K562 (cell line): ENCODE results near the gene YJEFN3. TPM values are rescaled to one million over a fixed set of nuclear protein-coding genes. Genes with fewer than 3 reads are reported as not detected.
A peak's percentile ranks its signal among the peaks of the same experiment; 100 is the strongest.

ENCODE experiments used
- BHLHE40 ChIP-seq: IDR thresholded peaks from 2 replicates; pipeline ENCODE4 v1.6.1; 2011; ENCODE audit warnings: low read length, improper control_type of control experiment
- CLOCK ChIP-seq: fragments of 250-450 bp; sonication (Bioruptor Pico); IDR thresholded peaks from 2 replicates; pipeline ENCODE4 v1.4.0; 2020; ENCODE audit warnings: mild to moderate bottlenecking, moderate library complexity, borderline replicate concordance
- E2F8 ChIP-seq: fragments of 450-650 bp; IDR thresholded peaks from 2 replicates; pipeline ENCODE4 v1.7.1; 2018; ENCODE audit warnings: mild to moderate bottlenecking, low read depth; ENCODE audit not compliant: partially characterized antibody
- EWSR1 ChIP-seq: fragments of 450-650 bp; IDR thresholded peaks from 2 replicates; pipeline ENCODE4 v1.6.1; 2018; ENCODE audit warnings: borderline replicate concordance, mild to moderate bottlenecking, low read depth, moderate library complexity; ENCODE audit not compliant: partially characterized antibody
- KAT8 ChIP-seq: fragments of 450-650 bp; IDR thresholded peaks from 2 replicates; pipeline ENCODE4 v1.6.1; 2016; ENCODE audit warnings: low read depth, mild to moderate bottlenecking
- NR2C2 ChIP-seq, 2 experiments: fragments of 200-800 bp in 1 of 2; sonication (Bioruptor generic) in 1 of 2; sonication (generic) in 1 of 2; formaldehyde crosslinking in 1 of 2; IDR thresholded peaks; 2 replicates each; pipeline versions ENCODE4 v1.6.1 to v1.8.0; 2016 to 2022; ENCODE audit warnings: mild to moderate bottlenecking in 1 of 2, missing compliant biosample characterization in 1 of 2, missing genetic modification characterization in 1 of 2, missing genetic modification reagents in 1 of 2
- USF1 ChIP-seq: sonication (generic); formaldehyde crosslinking; IDR thresholded peaks from 2 replicates; pipeline ENCODE4 v1.9.0; 2022; ENCODE audit warnings: mild to moderate bottlenecking, missing genetic modification reagents
- ZNF778 ChIP-seq: fragments of 450-650 bp; formaldehyde crosslinking; IDR thresholded peaks from 2 replicates; pipeline ENCODE4 v1.4.0; 2020; ENCODE audit warnings: mild to moderate bottlenecking, moderate library complexity
- polyA plus RNA-seq, 8 experiments: library from polyadenylated mRNA; depleted of rRNA in 4 of 8; stranded (reverse) in 5 of 8; unstranded in 3 of 8; fragments of >200 nt; fragmentation: Nextera tagmentation in 2 of 8; fragmentation: Illumina TruSeq in 1 of 8; extraction: Ambion mirVana in 2 of 8; extraction: Trizol in 1 of 8; gene quantifications; 2 replicates each; pipeline versions ENCODE4 v1.2.1 to v1.2.3, GENCODE V29; 2011 to 2014; ENCODE audit warnings: inconsistent platforms in 1 of 8, missing spikeins in 1 of 8
- total RNA-seq, 7 experiments: library from RNA; depleted of rRNA in 6 of 7; stranded (reverse); fragments of >200 nt in 6 of 7; fragmentation: Illumina TruSeq in 2 of 7; extraction: Trizol in 2 of 7; gene quantifications; 2 replicates each; pipeline versions ENCODE4 v1.2.1 to v1.2.3, GENCODE V29; 2011 to 2021; ENCODE audit warnings: low replicate concordance in 1 of 7

YJEFN3 gene
- total and polyA plus RNA-seq, 9 of the 15 experiments (the other 6 are each of a cell fraction or from before 2014, with no cell fraction given), result 0.04 to 5.8 (median 1.3) TPM; not detected in 1

- TF ChIP-seq E2F8 (peak; percentile 35), EWSR1 (no peak), CLOCK (CRISPR knock-in tag) (no peak), NR2C2 (CRISPR knock-in tag; IDR thresholded peaks at IDR 0.05) (no peak), NR2C2 (tag; IDR thresholded peaks at IDR 0.05) (peak; percentile 82), ZNF778 (no peak), BHLHE40 (peak; percentile 81), KAT8 (peak; percentile 99), USF1 (CRISPR knock-in tag) (peak; percentile 99)
- TF ChIP-seq, all 486 proteins: peak for 116
Observed at GRCh38 chr19:19488875-19489690, 39.6 kb upstream of the YJEFN3 start (continued).
